Immature natural killer cell (primary cell): Measurements from ENCODE around the gene CDK7. TPM values are rescaled to one million over a fixed set of nuclear protein-coding genes. Genes with fewer than 3 reads are reported as not detected.
"Not testable (repeated sequence)": the region's sequence is repeated elsewhere in the genome, so short reads cannot be mapped to it uniquely, and the experiment has no call there.

Source experiments
- DNase-seq, 3 donors: peaks; one replicate each; pipeline ENCODE4 v3.0.0; 2022; ENCODE audit warnings: mixed read lengths in 1 of 3
- H3K27ac Mint-ChIP-seq, 6 donors: one replicate each; pipeline ENCODE4 v1.8.0; 2020; ENCODE audit warnings: mixed read lengths in 6 of 6, mild to moderate bottlenecking in 5 of 6, inconsistent platforms in 4 of 6, moderate library complexity in 3 of 6
- H3K27me3 Mint-ChIP-seq, 3 donors: one replicate each; pipeline ENCODE4 v1.8.0; 2020 to 2021; ENCODE audit warnings: low read depth in 3 of 3, mild to moderate bottlenecking in 3 of 3, mixed read lengths in 3 of 3, moderate library complexity in 3 of 3, inconsistent platforms in 1 of 3
- H3K36me3 Mint-ChIP-seq, 3 donors: one replicate each; pipeline ENCODE4 v1.8.0; 2020; ENCODE audit warnings: mixed read lengths in 3 of 3, inconsistent platforms in 2 of 3, mild to moderate bottlenecking in 2 of 3
- H3K4me1 Mint-ChIP-seq, 2 donors: one replicate each; pipeline ENCODE4 v1.8.0; 2020; ENCODE audit warnings: inconsistent platforms in 2 of 2, mild to moderate bottlenecking in 2 of 2, mixed read lengths in 2 of 2, moderate library complexity in 1 of 2
- H3K4me3 Mint-ChIP-seq, 5 donors: one replicate each; pipeline ENCODE4 v1.8.0; 2020; ENCODE audit warnings: mild to moderate bottlenecking in 5 of 5, mixed read lengths in 5 of 5, inconsistent platforms in 3 of 5, moderate library complexity in 3 of 5
- H3K9me3 Mint-ChIP-seq, 6 donors: one replicate each; pipeline ENCODE4 v1.8.0; 2020; ENCODE audit warnings: mild to moderate bottlenecking in 6 of 6, mixed read lengths in 6 of 6, inconsistent platforms in 4 of 6, moderate library complexity in 3 of 6
- polyA plus RNA-seq, 3 donors: library from polyadenylated mRNA; unstranded; fragments of 300-500 nt; fragmentation: Illumina TruSeq; gene quantifications; one replicate each; pipeline ENCODE4 v1.2.3, GENCODE V29; 2021

The CDK7 gene
- polyA plus RNA-seq, 3 donors from 2014 or later, result 22.4 to 28.2 (median 24.3) TPM

GRCh38 chr5:69250593-69250992 lies 15.9 kb downstream of the CDK7 start:
- peaks cover 15 to 26% of the 10 kb centered on the region in 2 donors for H3K4me1 Mint-ChIP-seq
- no peak overlapping the region for H3K27ac Mint-ChIP-seq
- no peak overlapping the region for H3K4me3 Mint-ChIP-seq
- H3K9me3 Mint-ChIP-seq, result peaks cover 0 to 4% (median 0%) of the 10 kb centered on the region in 6 donors
- no peaks in the 10 kb centered on the region for H3K27me3 Mint-ChIP-seq
- DNase-seq, result no peak
- H3K36me3 Mint-ChIP-seq, result peaks cover 4 to 12% (median 8%) of the 10 kb centered on the region in 3 donors

- H3K9me3 Mint-ChIP-seq, result peaks cover 0 to 4% (median 0%) of the 10 kb centered on the region in 6 donors
- no peak for DNase-seq
- peak overlapping the region in 1 of 6 donors; percentile 50 for H3K27ac Mint-ChIP-seq
- H3K4me1 Mint-ChIP-seq, result peaks cover 8% of the 10 kb centered on the region in 2 donors
- peaks cover 0 to 2% (median 0%) of the 10 kb centered on the region in 3 donors for H3K27me3 Mint-ChIP-seq
- H3K4me3 Mint-ChIP-seq, result no peak overlapping the region
- peaks cover 8 to 12% (median 8%) of the 10 kb centered on the region in 3 donors for H3K36me3 Mint-ChIP-seq
These were observed 17.8 kb downstream of the CDK7 start for GRCh38 chr5:69252437-69252836.

- not testable (repeated sequence) for H3K4me3 Mint-ChIP-seq, H3K27me3 Mint-ChIP-seq, H3K27ac Mint-ChIP-seq, DNase-seq, H3K4me1 Mint-ChIP-seq, H3K9me3 Mint-ChIP-seq
- peaks cover 5 to 14% (median 14%) of the 10 kb centered on the region in 3 donors for H3K36me3 Mint-ChIP-seq
These were observed 21.3 kb downstream of the CDK7 start for GRCh38 chr5:69255940-69256339.

- peaks cover 10 to 23% (median 19%) of the 10 kb centered on the region in 3 donors for H3K36me3 Mint-ChIP-seq
- peaks cover 0 to 2% (median 0%) of the 10 kb centered on the region in 3 donors for H3K27me3 Mint-ChIP-seq
- H3K9me3 Mint-ChIP-seq, result no peaks in the 10 kb centered on the region
- no peaks in the 10 kb centered on the region for H3K4me1 Mint-ChIP-seq
- no peak overlapping the region for H3K4me3 Mint-ChIP-seq
- H3K27ac Mint-ChIP-seq, result no peak overlapping the region
- no peak for DNase-seq
These were observed 22.9 kb downstream of the CDK7 start for GRCh38 chr5:69257577-69257976.

GRCh38 chr5:69261034-69261433 lies 26.3 kb downstream of the CDK7 start:
- H3K4me1 Mint-ChIP-seq, result no peaks in the 10 kb centered on the region
- peaks cover 10 to 40% (median 29%) of the 10 kb centered on the region in 3 donors for H3K36me3 Mint-ChIP-seq
- peaks cover 0 to 4% (median 0%) of the 10 kb centered on the region in 3 donors for H3K27me3 Mint-ChIP-seq
- H3K27ac Mint-ChIP-seq, result no peak overlapping the region
- H3K4me3 Mint-ChIP-seq, result no peak overlapping the region
- no peaks in the 10 kb centered on the region for H3K9me3 Mint-ChIP-seq
- DNase-seq, result no peak

GRCh38 chr5:69265931-69266330 lies 31.2 kb downstream of the CDK7 start:
- Mint-ChIP-seq H3K9me3 (no peaks in the 10 kb centered on the region), H3K36me3 (peaks cover 15 to 40% (median 15%) of the 10 kb centered on the region in 3 donors), H3K4me3 (no peak overlapping the region), H3K4me1 (no peaks in the 10 kb centered on the region), H3K27me3 (peaks cover 0 to 3% (median 0%) of the 10 kb centered on the region in 3 donors), H3K27ac (peak overlapping the region in 1 of 6 donors; percentile 23)
- no peak for DNase-seq

- Mint-ChIP-seq H3K27me3 (peaks cover 0 to 1% (median 0%) of the 10 kb centered on the region in 3 donors), H3K4me3 (no peak overlapping the region), H3K27ac (no peak overlapping the region)
These were observed 34.2 kb downstream of the CDK7 start for GRCh38 chr5:69268899-69269298.

GRCh38 chr5:69270840-69271239 lies 36.2 kb downstream of the CDK7 start:
- Mint-ChIP-seq H3K9me3 (no peaks in the 10 kb centered on the region), H3K4me1 (peaks cover 3 to 5% of the 10 kb centered on the region in 2 donors), H3K4me3 (no peak overlapping the region), H3K27ac (peak overlapping the region in 1 of 6 donors; percentile 2), H3K36me3 (peaks cover 9 to 19% (median 17%) of the 10 kb centered on the region in 3 donors), H3K27me3 (no peaks in the 10 kb centered on the region)
- no peak for DNase-seq

More at GRCh38 chr5:69268899-69269298, 34.2 kb downstream of the CDK7 start:
- H3K4me1 Mint-ChIP-seq, result peaks cover 3 to 5% of the 10 kb centered on the region in 2 donors
- H3K9me3 Mint-ChIP-seq, result no peaks in the 10 kb centered on the region
- DNase-seq, result no peak
- H3K36me3 Mint-ChIP-seq, result peaks cover 9 to 20% (median 17%) of the 10 kb centered on the region in 3 donors

- Mint-ChIP-seq H3K36me3 (peaks cover 9 to 19% (median 17%) of the 10 kb centered on the region in 3 donors), H3K27ac (peak overlapping the region in 3 of 6 donors; percentile 2 to 65 (median 8)), H3K4me3 (no peak overlapping the region), H3K4me1 (peaks cover 3 to 5% of the 10 kb centered on the region in 2 donors), H3K27me3 (peaks cover 0 to under 1% (median 0%) of the 10 kb centered on the region in 3 donors), H3K9me3 (no peaks in the 10 kb centered on the region)
- DNase-seq, result no peak
These were observed 36.7 kb downstream of the CDK7 start for GRCh38 chr5:69271376-69271775.

- Mint-ChIP-seq H3K27ac (peak overlapping the region in 1 of 6 donors; percentile 17), H3K4me3 (no peak overlapping the region), H3K4me1 (peaks cover 3 to 5% of the 10 kb centered on the region in 2 donors), H3K27me3 (peaks cover 0 to 2% (median 0%) of the 10 kb centered on the region in 3 donors), H3K36me3 (peaks cover 11 to 27% (median 17%) of the 10 kb centered on the region in 3 donors), H3K9me3 (no peaks in the 10 kb centered on the region)
- DNase-seq, result no peak
These were observed 40.9 kb downstream of the CDK7 start for GRCh38 chr5:69275563-69275962.

GRCh38 chr5:69276422-69277174 lies 41.9 kb downstream of the CDK7 start:
- H3K36me3 Mint-ChIP-seq, result peaks cover 7 to 29% (median 13%) of the 10 kb centered on the region in 3 donors
- no peak overlapping the region for H3K4me3 Mint-ChIP-seq
- no peak overlapping the region for H3K27ac Mint-ChIP-seq
- H3K9me3 Mint-ChIP-seq, result no peaks in the 10 kb centered on the region
- peaks cover 0 to 2% (median 0%) of the 10 kb centered on the region in 3 donors for H3K27me3 Mint-ChIP-seq
- peaks cover 0 to 5% of the 10 kb centered on the region in 2 donors for H3K4me1 Mint-ChIP-seq
- no peak for DNase-seq

- Mint-ChIP-seq H3K27ac (peak overlapping the region in 1 of 6 donors; percentile 39), H3K27me3 (peaks cover 0 to 2% (median 0%) of the 10 kb centered on the region in 3 donors), H3K9me3 (no peaks in the 10 kb centered on the region), H3K36me3 (peaks cover 4 to 23% (median 7%) of the 10 kb centered on the region in 3 donors), H3K4me3 (no peak overlapping the region), H3K4me1 (no peaks in the 10 kb centered on the region)
- no peak for DNase-seq
These were observed 44.8 kb downstream of the CDK7 start for GRCh38 chr5:69279517-69279916.

GRCh38 chr5:69281114-69281513 lies 46.4 kb downstream of the CDK7 start:
- Mint-ChIP-seq H3K27me3 (peaks cover 0 to 2% (median 0%) of the 10 kb centered on the region in 3 donors), H3K4me1 (no peaks in the 10 kb centered on the region), H3K36me3 (peaks cover 7 to 30% (median 9%) of the 10 kb centered on the region in 3 donors), H3K27ac (peak overlapping the region in 1 of 6 donors; percentile 30), H3K4me3 (no peak overlapping the region), H3K9me3 (no peaks in the 10 kb centered on the region)
- DNase-seq, result no peak

GRCh38 chr5:69284203-69284602 lies 49.5 kb downstream of the CDK7 start:
- H3K9me3 Mint-ChIP-seq, result no peaks in the 10 kb centered on the region
- no peak for DNase-seq
- H3K27ac Mint-ChIP-seq, result peak overlapping the region in 1 of 6 donors; percentile 46
- H3K4me3 Mint-ChIP-seq, result no peak overlapping the region
- peaks cover 4 to 25% (median 13%) of the 10 kb centered on the region in 3 donors for H3K36me3 Mint-ChIP-seq
- H3K27me3 Mint-ChIP-seq, result no peaks in the 10 kb centered on the region
- H3K4me1 Mint-ChIP-seq, result no peaks in the 10 kb centered on the region
